HG02623 (cell line): ENCODE measurements around the gene IGFALS.
"Not testable (repeated sequence)": the region's sequence is repeated elsewhere in the genome, so short reads cannot be mapped to it uniquely, and the experiment has no call there.

ENCODE experiments used
- ATAC-seq: cut with Tn5 transposase; IDR thresholded peaks from one replicate; pipeline ENCODE4 v1.9.1; 2021; ENCODE audit warnings: moderate library complexity; ENCODE audit not compliant: unreplicated experiment

Gene IGFALS

GRCh38 chr16:1818204-1818872 is 24.8 kb upstream of the IGFALS start:
- ATAC-seq, result no peak

DNA sequence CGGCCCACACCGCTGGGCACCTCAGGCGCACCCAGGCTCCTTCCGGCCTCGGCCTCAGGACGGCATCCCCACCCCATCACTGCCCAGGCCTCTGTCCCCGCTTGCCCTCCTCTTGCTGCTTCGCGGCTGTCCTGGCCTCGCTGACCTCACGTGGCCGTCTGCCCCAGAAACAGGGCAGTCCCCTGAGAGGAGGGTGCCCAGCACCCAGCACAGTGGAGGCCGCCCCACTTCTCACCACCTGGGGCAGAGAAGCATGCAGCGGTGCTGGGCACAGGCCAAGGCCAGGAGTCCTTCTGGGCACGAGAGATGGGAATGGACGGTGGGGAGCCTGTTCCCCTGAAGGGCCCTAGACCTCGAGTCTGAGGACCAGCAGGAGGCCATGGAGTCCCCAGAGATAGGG is 24.2 kb upstream of the IGFALS start:
- ATAC-seq, result no peak

- no peak for ATAC-seq
Observed at GRCh38 chr16:1817276-1817589, 23.7 kb upstream of the IGFALS start.

GRCh38 chr16:1816396-1817275 is 23.1 kb upstream of the IGFALS start:
- ATAC-seq, result no peak

DNA sequence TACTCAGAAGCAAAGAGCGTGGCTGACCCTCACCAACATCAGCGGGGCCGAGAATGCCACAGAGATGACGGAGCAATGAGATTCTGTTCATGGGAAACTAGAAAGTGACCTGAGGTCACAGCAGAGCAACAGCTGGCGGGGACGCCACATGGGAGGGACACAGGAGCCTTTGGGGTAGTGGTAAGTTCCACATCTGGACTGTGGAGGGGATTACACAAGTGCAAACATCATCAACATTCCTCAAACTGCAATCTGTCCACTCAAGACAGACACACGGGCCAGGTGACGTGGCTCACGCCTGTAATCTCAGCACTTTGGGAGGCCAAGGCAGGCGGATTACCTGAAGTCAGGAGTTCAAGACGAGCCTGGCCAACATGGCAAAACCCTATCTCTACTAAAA is 22.0 kb upstream of the IGFALS start:
- ATAC-seq, result no peak

DNA sequence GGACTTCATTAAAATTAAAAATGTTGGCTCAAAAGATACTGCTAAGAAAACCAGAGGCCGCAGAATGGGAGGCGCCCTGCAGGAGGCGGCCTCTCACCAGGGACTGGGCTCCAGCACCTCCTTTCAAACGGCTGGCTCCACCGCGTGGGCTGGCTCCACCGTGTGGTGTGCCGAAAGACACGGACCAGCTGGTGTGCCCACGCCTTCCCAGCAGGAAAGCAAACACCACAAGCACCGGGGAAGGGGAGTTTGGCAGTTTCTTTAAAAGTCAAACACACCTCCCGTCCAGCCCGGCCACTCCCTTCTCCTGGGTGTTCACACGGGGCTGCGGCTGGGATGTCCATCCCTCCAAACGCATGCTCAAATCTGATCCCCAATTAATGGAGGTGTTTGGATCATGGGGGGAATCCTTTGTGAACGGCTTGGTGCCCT is 19.2 kb upstream of the IGFALS start:
- no peak for ATAC-seq

GRCh38 chr16:1810536-1810935 is 17.0 kb upstream of the IGFALS start:
- no peak for ATAC-seq

DNA sequence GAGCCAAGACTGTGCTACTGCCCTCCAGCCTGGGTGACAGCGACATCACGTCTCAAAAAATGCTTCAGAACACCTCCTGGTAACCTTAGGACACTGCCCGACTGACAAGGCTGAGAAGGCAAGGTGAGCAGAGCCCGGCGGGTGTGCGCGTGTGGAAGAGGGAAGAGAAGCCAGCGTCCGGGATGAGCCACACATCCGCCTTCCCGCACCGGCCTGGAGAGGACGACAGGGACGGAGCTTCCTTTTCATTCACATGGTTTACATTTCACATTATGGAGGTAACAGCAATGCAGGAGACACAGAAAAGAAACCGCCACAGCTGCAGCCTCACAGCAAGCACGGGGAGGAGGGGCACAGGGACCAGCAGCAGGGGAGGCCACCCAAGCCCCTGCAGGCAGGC is 16.6 kb upstream of the IGFALS start:
- ATAC-seq, result no peak

DNA sequence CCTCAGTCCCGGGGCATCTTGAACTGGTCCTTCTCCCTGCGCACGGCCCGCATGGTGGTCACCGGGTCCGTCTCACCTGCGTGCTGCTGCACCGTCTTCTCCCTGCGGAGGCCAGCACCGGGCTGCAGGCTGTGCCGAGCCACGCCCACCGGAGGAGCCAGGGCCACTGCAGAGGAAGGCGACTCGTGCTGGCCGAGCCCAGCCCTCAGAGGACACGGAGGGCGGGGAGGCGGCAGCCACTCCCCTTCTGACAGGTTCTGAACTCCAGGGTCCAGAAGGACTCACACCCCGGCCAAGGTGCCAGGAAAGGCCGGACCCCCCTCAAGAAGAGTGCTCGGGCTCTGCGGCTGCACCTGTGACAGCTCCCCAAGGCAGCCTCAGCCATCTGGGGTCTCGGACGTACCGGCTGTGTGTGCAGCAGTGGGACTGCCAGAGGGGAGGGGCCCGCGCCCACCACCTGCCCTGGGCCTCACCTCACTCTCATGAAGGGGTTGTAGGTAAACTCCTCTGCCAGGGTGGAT is 15.8 kb upstream of the IGFALS start:
- no peak for ATAC-seq

DNA sequence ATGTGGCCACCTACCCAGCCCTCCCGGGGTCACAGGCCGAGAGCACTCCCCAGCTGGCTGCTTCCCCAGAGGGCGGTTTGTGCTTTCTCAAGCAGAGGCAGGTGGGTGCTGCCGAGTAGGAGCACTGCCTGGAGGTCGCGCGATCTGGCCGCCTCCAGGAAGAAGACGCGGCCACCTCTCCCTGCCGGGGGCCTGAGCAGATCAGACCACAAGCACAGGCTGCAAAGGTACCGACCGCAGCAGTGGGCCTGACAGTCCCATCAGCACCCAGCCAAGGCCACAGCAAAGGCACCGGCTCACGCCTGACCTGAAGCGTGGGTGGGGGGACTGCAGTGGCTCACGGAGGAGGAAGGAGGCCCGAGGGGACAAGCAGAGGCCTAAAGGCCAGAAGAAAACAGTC is 15.2 kb upstream of the IGFALS start:
- no peak for ATAC-seq

GRCh38 chr16:1807626-1808025 is 14.1 kb upstream of the IGFALS start:
- ATAC-seq, result no peak

DNA sequence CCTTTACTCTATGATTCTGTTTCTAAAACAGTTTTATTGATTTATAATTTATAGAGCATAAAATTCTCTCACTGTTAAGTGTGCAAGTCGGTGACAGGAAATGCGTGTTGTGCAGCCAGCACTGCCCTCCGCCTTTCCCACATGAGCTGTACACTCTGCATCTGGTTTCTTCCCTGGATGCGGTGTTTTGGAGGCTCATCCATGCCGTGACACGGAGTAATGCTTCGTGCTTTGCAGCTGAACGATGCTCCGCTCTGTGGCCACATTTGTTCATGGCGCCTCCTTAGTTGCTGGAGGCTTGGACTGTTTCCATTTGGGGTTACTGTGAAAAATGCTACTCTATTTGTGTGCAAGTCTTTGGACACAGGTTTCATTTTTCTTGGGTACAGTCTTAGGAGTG is 7.2 kb upstream of the IGFALS start:
- ATAC-seq, result no peak

GRCh38 chr16:1799263-1799662 is 5.8 kb upstream of the IGFALS start:
- not testable (repeated sequence) for ATAC-seq

DNA sequence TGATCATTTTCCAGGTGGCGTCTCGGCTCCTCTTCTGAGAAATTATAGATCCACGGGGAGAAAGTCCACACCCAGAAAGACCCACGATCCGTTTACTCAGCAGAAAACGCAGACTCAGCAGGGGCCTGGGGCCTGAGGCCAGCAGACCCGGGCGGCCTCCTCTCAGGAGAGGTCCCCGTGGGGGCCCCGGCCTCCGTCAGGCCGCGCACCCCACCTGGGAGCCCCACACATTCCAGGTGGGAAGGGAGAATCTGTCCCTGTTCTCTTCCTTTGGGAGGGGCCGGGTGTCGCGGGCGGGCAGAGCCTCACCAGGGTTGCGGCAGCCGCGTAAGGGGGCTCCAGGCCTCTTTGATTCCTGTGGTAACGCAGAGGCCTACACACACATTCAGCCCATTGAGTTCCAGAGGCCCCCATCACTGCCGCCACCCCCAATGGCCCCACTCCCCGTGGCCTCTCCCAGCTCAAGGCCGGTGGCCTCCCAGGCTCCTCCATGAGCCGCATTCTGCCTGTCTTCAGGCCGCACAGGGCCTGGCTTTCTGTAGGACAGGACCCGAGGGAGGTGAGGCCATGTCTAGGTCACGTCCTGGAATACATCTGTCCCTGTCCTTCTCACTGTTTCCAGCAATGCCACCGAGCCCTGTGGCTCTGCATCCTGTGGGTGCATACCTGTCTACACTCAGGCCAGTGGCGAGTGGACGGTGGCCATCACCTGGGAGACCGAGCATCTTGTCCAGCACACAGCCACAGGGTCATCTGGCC is 1.6 kb upstream of the IGFALS start:
- no peak for ATAC-seq

- no peak for ATAC-seq
Observed at GRCh38 chr16:1794221-1794871, 841 bp upstream of the IGFALS start.

DNA sequence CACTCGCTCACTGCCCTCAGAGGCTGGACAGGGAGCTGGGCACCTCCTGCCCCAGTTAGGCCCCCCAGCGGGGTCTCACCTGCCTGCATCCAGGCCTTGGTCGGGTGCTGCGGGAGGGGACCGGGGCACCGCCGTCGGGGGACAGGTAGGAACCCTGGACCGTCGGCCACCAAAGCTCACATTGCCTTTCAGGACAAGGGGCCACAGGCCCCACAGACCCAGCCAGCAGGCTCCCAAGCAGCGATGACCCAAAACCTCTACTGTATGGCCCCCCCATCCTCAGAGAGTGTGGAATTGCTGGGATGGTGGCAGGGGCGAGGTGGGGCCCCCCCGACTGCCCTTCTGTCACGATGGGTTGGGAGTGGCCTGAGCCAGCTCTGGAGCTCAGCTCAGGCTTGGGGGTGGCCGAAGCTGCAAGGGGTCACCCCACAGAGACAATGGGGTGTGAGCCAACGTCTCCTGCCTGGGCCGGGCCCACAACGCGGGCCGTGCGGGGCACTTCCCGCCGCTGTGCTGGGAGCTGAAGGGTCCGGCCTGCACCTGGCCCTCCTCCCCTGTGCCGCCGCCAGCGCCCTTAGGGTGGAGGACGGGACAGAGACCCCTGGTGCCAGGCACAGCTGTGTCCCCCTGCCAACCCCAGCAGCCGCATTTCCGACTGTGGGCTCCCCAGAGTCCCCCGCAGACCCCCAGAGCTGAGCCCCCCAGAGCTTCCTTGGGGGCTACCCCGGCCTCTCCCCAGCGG is 498 bp downstream of the IGFALS start:
- ATAC-seq, result no peak

GRCh38 chr16:1791943-1792812 is 1.3 kb downstream of the IGFALS start:
- no peak for ATAC-seq

DNA sequence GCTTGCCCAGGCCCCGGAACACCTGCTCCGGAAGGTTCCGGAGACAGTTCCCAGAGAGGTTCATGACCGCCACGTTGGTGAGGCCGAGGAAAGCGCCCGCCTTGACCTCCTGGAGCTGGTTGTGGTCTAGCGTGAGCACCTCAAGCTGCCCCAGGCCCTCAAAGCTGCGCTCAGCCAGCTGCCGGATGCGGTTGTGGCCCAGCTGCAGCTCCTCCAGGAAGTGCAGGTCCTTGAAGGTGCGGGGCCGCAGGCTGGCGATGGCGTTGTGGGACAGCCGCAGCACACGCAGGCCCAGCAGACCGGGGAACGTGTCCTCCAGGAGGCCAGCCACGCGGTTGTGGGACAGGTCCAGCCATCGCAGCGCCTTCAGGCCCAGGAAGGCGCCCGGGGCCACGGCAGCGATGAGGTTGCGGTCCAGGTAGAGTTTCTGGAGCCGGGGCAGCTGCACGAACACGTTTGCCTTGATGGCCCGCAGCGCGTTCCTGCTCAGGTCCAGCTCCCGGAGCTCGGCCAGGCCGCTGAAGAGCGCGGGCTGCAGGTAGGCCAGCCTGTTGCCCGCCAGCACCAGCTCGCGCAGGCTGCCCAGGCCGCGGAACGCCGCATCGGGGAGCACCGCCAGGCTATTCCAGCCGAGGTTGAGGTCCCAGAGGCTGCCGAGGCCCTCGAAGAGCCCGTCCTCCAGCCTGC is 2.1 kb downstream of the IGFALS start:
- no peak for ATAC-seq
